Gastrocnemius medialis (tissue), 4 donors: Measurements from ENCODE around the gene IRF2BPL.

Experiments used
- CTCF ChIP-seq, 5 experiments: fragments of 450-650 bp in 3 of 5; fragments of 200-600 bp in 2 of 5; sonication (generic) in 2 of 5; IDR thresholded peaks in 4 of 5; conservative IDR thresholded peaks in 1 of 5; 1 replicate in 4 of 5; 2 replicates in 1 of 5; pipeline ENCODE4 v1.5.1; 2016 to 2019; ENCODE audit warnings: antibody characterized with exemption in 5 of 5, mild to moderate bottlenecking in 3 of 5, moderate library complexity in 3 of 5
- POLR2A ChIP-seq, 2 donors: fragments of 450-650 bp; IDR thresholded peaks; one replicate each; pipeline ENCODE4 v1.6.1; 2017; ENCODE audit warnings: antibody characterized with exemption in 2 of 2, mild to moderate bottlenecking in 2 of 2, moderate library complexity in 2 of 2

- TF ChIP-seq POLR2A (IDR thresholded peaks at IDR 0.05) (no peak), CTCF (IDR thresholded peaks at IDR 0.05 in 4 of 5, conservative IDR thresholded peaks at IDR 0.05 in 1 of 5) (no peak)
Measured at GRCh38 chr14:77014004-77014604, 14.4 kb downstream of the IRF2BPL start.
